A673 (cell line): ENCODE measurements around the gene MTTP. TPM values are rescaled to one million over a fixed set of nuclear protein-coding genes. Genes with fewer than 3 reads are reported as not detected.

ENCODE experiments used
- BruUV-seq: library from RNA; stranded (reverse); fragments of 400-500 nt; replicated peaks from 2 replicates; lab custom pipeline; 2021; lab: Mats Ljungman, UMichigan
- CTCF ChIA-PET: fragments of 300-600 bp; sonication (Branson Sonifier 250); formaldehyde crosslinking; loops from one replicate; lab custom pipeline; 2022; ENCODE audit warnings: antibody characterized with exemption; lab: Charles Lee
- POLR2A ChIA-PET: fragments of 300-600 bp; sonication (Branson Sonifier 250); formaldehyde crosslinking; loops from one replicate; lab custom pipeline; 2022; ENCODE audit warnings: antibody characterized with exemption; ENCODE audit not compliant: low non-redundant PET; lab: Charles Lee
- DNase-seq: peaks from one replicate; pipeline ENCODE4 v3.0.0-alpha.2; 2015; ENCODE audit warnings: low spot score
- H3K27ac ChIP-seq: fragments of 200-600 bp; sonication (generic); 2 replicates; pipeline ENCODE4 v1.5.1; 2016; ENCODE audit warnings: mixed run types, low read depth, mild to moderate bottlenecking, mixed read lengths, antibody characterized with exemption, low read length; ENCODE audit not compliant: poor library complexity, severe bottlenecking
- H3K27me3 ChIP-seq: fragments of 200-600 bp; sonication (generic); replicated peaks from 2 replicates; pipeline ENCODE4 v1.6.1; 2017; ENCODE audit warnings: mixed run types, low read depth, mild to moderate bottlenecking, mixed read lengths, antibody characterized with exemption, low read length; ENCODE audit not compliant: insufficient read depth, poor library complexity
- H3K36me3 ChIP-seq: fragments of 200-600 bp; sonication (generic); 2 replicates; pipeline ENCODE4 v1.6.1; 2016; ENCODE audit warnings: mixed run types, mild to moderate bottlenecking, mixed read lengths, antibody characterized with exemption, low read length; ENCODE audit not compliant: insufficient read depth, poor library complexity, severe bottlenecking
- H3K4me1 ChIP-seq: fragments of 200-600 bp; sonication (generic); 2 replicates; pipeline ENCODE4 v1.6.1; 2017; ENCODE audit warnings: mixed run types, mild to moderate bottlenecking, mixed read lengths, antibody characterized with exemption, low read length; ENCODE audit not compliant: insufficient read depth, poor library complexity, severe bottlenecking
- H3K4me3 ChIP-seq: fragments of 200-600 bp; sonication (generic); 2 replicates; pipeline ENCODE4 v1.5.1; 2016; ENCODE audit warnings: low read depth, mixed run types, mild to moderate bottlenecking, mixed read lengths, low read length; ENCODE audit not compliant: poor library complexity, severe bottlenecking
- H3K9me3 ChIP-seq: fragments of 200-600 bp; sonication (generic); 2 replicates; pipeline ENCODE4 v1.6.1; 2016; ENCODE audit warnings: mixed run types, low read depth, mild to moderate bottlenecking, mixed read lengths, antibody characterized with exemption, low read length; ENCODE audit not compliant: poor library complexity, severe bottlenecking
- CTCF ChIP-seq: fragments of 300-800, 200-600 bp; sonication (generic); conservative IDR thresholded peaks from 2 replicates; pipeline ENCODE4 v1.5.1; 2017; ENCODE audit warnings: low read depth, mild to moderate bottlenecking, antibody characterized with exemption, low read length, moderate library complexity, mixed read lengths
- EZH2 ChIP-seq: fragments of 200-600 bp; sonication (generic); IDR thresholded peaks from 2 replicates; pipeline ENCODE4 v1.6.1; 2017; ENCODE audit warnings: borderline replicate concordance, low read depth, mild to moderate bottlenecking, mixed read lengths, antibody characterized with exemption, low read length; ENCODE audit not compliant: poor library complexity, severe bottlenecking
- intact Hi-C: fragments of 100-400 bp; cut with micrococcal nuclease; formaldehyde crosslinking; loops from one replicate; pipeline ENCODE4 v1.10.0; 2022; ENCODE audit not compliant: unreplicated experiment
- total RNA-seq: library from RNA; stranded (reverse); gene quantifications from 2 replicates; pipeline ENCODE4 v1.2.3, GENCODE V29; 2021

MTTP gene
- total RNA-seq, 1 experiment from 2014 or later = not detected

- POLR2A ChIA-PET = interaction anchor here (0.6 kb wide), 1 partner anchor 224 kb away, joined by 6 read pairs; no protein-coding TSS in a partner anchor
- Histone ChIP-seq H3K9me3 (no peaks in the 10 kb centered on the region), H3K27ac (no peak overlapping the region), H3K27me3 (peaks cover 18% of the 10 kb centered on the region), H3K36me3 (no peaks in the 10 kb centered on the region), H3K4me1 (peaks cover 4% of the 10 kb centered on the region), H3K4me3 (no peak overlapping the region)
- DNase-seq = no peak
- no TSS peak for BruUV-seq
- CTCF ChIA-PET = no interaction called here
- intact Hi-C loops = no loop called here
- TF ChIP-seq CTCF = no peak
- TF ChIP-seq EZH2 = no peak
Measured at GRCh38 chr4:99587803-99588202, 13.2 kb downstream of the MTTP start.

- ChIA-PET POLR2A (no interaction called here), CTCF (no interaction called here)
- intact Hi-C loops = no loop called here
- H3K4me3 ChIP-seq = no peak overlapping the region
- TF ChIP-seq EZH2 (no peak), CTCF (no peak)
- no peaks in the 10 kb centered on the region for H3K36me3 ChIP-seq
- H3K27me3 ChIP-seq = peaks cover 3% of the 10 kb centered on the region
- no peaks in the 10 kb centered on the region for H3K9me3 ChIP-seq
- H3K27ac ChIP-seq = no peak overlapping the region
- no TSS peak for BruUV-seq
- H3K4me1 ChIP-seq = no peaks in the 10 kb centered on the region
- no peak for DNase-seq
Measured at GRCh38 chr4:99591757-99592156, 17.1 kb downstream of the MTTP start.

- no peak overlapping the region for H3K27ac ChIP-seq
- H3K27me3 ChIP-seq = peaks cover 8% of the 10 kb centered on the region
- POLR2A ChIA-PET = no interaction called here
- CTCF ChIA-PET = no interaction called here
- no peaks in the 10 kb centered on the region for H3K9me3 ChIP-seq
- H3K4me3 ChIP-seq = no peak overlapping the region
- DNase-seq = no peak
- H3K36me3 ChIP-seq = no peaks in the 10 kb centered on the region
- no TSS peak for BruUV-seq
- intact Hi-C loops = no loop called here
- no peaks in the 10 kb centered on the region for H3K4me1 ChIP-seq
- TF ChIP-seq EZH2 (no peak), CTCF (no peak)
Measured at GRCh38 chr4:99593781-99594641, 19.4 kb downstream of the MTTP start.
